Activated naive CD8-positive, alpha-beta T cell treated with anti-CD3 and anti-CD28 coated beads, Interleukin-2, amount 50 U/mL, for 16 hours (primary cell): ENCODE measurements around the gene TRNP1.
"Not testable (repeated sequence)": the region's sequence is repeated elsewhere in the genome, so short reads cannot be mapped to it uniquely, and the experiment has no call there.

ENCODE experiments used
- DNase-seq: peaks from one replicate; pipeline ENCODE4 v3.0.0-alpha.2; 2020; ENCODE audit warnings: low read depth, low spot score

Gene TRNP1

GRCh38 chr1:26972821-26973220 lies 20.7 kb upstream of the TRNP1 start:
- DNase-seq, result no peak

- no peak for DNase-seq
Measured at GRCh38 chr1:26976621-26977510, 16.6 kb upstream of the TRNP1 start.

DNA sequence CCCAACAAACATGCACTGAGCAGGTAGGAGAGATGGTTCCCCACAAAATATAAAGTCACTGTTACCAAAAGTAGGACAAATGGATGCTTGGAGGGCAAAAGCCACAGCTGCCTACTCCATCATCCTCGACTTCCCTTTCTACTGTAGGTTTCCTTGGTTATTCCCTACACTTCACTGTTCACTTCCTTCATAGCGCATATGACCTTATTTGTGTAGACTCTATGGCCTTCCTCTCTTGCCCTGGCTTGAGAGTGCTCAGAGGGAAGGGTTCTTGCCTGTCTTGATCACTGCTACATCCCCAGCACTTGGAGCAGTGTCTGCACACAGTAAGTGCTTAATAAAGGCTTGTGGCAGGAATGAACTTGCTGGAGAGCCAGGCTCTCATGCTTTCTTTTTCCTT lies 14.6 kb upstream of the TRNP1 start:
- DNase-seq, result no peak

DNA sequence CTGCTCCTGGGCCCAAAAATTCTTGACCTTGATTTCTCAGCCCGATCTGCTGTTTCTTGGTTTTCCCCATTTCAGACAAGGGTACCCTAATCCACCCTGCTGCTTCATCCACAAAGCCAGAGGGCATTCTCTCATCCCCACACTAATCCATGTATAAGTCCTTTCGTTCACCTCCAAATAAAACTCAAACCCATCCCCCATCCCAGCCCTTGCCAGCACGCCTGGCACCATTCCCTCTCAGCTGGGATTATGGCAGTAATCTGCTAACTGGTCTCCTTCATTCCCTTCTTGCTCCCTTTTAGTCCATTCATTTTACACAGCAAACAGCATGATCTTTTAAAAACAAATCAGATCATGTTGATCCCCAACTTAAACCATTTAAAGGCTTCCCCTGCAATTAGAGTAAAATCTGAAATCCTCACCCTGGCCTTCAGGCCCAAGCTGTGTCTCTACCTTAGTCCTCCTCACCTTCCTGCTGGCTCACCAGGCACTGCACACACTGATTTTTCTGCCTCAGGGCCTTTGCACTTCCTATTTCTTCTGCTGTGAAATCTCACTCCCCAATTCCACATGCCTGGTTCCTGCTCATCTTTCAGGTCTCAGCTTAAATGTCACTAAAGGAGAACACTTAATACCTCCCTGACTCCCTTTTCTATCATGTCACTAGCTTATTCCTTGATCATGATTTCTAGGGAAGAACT lies 12.2 kb upstream of the TRNP1 start:
- no peak for DNase-seq

DNA sequence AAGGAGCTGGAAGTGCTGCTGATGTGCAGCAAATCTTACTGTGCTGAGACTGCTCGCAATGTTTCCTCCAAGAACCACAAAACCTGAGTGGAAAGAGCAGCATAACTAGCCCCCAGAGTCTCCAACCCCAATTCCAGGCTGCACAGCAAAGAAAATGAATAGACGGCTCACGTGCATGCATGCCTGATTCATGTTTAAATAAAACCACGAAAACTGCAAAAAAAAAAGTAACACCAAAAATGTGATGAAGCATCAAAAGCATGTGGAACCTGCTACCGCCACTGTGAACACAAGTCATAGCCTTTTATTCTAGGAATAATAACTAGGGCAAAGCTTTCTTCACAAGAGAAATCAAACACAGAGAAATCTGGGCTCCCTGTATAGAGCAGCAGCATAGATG lies 9.6 kb upstream of the TRNP1 start:
- no peak for DNase-seq

DNA sequence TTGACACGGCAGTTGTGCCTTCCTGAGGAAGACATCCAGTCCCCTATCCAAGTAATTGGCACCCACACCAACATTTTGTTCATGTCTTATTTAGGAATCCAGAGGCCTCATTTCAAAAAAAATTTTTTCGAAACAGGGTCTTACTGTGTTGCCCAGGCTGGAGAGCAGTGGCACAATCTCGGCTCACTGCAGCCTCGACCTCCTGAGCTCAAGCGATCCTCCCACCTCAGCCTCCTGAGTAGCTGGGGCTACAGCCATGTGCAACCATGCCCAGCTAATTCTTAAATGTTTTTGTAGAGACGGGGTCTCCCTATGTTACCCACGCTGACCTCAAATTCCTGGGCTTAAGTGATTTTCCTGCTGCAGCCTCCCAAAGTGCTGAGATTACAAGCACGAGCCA lies 9.2 kb upstream of the TRNP1 start:
- no peak for DNase-seq

GRCh38 chr1:26986658-26987057 lies 6.8 kb upstream of the TRNP1 start:
- no peak for DNase-seq

GRCh38 chr1:26989403-26990109 lies 3.9 kb upstream of the TRNP1 start:
- not testable (repeated sequence) for DNase-seq

- DNase-seq, result no peak
Measured at GRCh38 chr1:26991310-26992116, 2.0 kb upstream of the TRNP1 start.

DNA sequence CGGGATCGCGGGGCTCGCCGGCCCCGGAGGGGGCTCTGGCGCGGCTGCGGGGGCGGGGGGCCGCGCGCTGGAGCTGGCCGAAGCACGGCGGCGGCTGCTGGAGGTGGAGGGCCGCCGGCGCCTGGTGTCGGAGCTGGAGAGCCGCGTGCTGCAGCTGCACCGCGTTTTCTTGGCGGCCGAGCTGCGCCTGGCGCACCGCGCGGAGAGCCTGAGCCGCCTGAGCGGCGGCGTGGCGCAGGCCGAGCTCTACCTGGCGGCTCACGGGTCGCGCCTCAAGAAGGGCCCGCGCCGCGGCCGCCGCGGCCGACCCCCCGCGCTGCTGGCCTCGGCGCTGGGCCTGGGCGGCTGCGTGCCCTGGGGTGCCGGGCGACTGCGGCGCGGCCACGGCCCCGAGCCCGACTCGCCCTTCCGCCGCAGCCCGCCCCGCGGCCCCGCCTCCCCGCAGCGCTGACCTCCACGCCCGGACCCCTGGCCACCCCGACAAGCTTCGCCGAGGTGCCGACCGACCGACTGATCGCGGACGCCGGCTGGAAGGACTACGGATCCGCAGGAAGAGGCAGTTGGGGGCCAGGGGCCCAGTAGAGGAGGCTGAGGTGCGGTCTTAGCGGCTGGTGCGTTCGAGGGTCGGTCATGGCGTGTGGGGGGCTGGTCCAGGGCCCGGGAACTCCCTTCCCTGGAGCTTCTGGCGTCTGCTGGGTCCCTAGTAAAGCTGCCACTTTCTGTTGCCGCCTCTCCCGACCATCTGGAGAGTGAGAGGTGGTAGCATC lies 711 bp downstream of the TRNP1 start:
- no peak for DNase-seq

- no peak for DNase-seq
Measured at GRCh38 chr1:26994787-26995517, 1.5 kb downstream of the TRNP1 start.

GRCh38 chr1:26996024-26996423 lies 2.5 kb downstream of the TRNP1 start:
- DNase-seq, result no peak

DNA sequence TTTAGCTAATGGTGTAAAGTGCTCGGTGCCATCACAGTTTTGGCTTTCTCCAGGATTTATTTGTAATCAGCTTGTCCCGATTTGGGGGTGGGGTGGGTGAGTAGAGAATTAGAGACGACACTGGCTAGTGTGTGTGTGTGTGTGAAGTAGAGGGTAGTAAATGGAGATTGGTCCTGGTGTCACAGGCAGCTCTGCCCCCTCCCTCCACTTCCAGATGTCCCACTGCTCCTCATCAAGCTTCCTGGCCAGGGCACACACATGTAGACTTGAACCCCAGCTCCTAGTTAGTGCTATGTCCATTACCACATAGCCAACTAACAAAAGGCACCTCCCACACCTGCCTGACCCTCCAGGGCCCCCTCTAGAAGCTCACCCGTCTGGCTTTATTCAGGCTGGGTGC lies 3.2 kb downstream of the TRNP1 start:
- DNase-seq, result no peak

DNA sequence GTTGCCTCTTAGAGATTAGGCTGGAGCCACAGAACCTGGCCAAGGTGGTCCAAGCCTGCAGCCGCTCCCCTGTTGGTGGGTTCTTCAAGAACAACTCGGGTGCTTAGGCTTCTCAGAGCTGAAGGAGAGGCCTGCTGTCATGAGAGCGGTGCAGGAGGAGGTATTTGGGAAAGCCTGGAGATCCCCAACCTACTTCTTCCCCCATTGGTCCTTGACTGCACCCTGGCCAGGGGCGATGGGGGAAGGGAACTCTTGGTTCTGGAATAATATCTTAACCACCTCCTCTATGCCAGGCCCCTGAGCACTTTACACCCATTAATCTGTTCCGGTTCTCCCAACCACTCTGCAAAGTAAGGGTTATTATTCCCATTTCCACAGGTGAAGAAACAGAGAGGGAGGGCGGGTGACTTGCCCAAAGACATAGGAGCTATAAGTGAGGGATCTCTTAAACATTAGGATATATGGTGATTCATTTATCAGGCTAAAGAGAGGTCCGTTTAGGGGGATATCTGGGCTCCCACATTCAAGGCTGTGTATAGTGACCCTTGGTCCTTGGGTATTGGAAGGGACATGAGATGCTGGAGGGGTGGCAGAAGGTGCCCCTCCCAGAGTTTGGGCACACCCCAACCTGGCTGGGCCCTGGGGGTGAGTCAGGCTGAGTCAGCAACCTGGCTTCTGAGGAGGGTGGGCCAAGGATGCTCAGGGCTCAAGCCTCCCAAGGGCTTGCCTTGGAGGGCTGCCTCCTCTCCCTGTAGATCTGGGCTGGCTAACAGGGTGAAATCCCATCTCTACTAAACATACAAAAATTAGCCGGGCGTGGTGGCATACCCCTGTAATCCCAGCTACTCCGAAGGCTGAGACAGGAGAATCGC lies 5.2 kb downstream of the TRNP1 start:
- DNase-seq, result no peak

DNA sequence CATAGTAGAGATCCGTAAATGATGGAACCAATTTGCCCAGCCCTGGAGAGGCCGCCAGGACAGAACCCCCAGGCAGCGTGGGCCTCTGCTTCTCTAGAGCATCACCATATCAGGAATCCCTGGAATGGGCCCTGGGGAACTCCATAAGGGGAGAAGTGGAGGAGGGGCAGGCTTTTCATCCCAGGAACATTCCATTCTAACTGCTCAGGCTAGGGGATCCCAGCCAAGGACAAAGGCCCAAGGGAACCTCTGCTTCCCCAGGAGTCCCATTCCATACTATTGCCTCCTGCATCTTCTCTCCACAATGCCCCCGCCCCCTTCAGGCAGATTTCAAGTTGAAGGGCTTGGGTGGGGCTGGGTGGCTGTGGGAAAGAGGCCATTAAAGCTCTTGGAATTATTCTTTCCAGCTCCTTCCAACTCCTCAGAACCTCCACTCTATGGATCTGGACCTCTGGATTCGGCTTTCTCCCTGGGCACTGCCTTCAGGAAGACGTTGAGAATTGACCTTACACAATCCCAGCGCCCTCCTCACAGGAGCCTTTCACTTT lies 6.0 kb downstream of the TRNP1 start:
- DNase-seq, result no peak

DNA sequence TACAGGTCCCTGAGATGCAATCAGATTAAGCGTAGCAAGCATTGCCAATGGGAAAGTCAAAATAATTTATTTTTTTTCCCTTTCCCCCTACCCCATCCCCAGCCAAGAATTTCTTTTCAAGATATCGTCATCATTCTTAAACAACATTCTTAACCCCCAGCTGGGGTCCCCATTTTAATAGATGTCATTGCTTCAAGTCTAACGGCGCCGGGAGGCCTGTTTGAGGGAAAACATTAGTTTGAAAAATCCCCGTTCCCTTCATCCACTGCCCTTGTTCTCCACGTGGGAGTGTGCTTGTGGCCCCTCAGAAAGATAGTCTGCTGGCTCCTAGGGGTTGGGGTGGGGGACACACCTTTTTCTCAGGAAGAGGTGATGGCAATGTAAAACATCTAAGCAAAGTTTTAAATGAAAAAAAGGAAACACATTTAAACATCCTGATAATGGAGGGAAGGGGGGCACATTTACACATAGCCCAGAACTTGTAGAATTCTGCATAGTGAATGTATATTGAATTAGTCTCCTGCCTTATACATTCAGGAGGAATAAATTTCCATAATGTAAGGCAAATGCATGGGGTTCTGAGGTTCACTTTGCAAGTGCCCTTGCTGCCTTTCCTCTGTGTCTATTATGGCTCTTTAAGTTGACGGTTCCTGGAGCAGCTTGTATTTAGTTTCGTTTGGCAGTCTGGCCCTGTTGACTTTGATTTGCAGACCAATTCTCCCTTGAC lies 6.8 kb downstream of the TRNP1 start:
- no peak for DNase-seq

DNA sequence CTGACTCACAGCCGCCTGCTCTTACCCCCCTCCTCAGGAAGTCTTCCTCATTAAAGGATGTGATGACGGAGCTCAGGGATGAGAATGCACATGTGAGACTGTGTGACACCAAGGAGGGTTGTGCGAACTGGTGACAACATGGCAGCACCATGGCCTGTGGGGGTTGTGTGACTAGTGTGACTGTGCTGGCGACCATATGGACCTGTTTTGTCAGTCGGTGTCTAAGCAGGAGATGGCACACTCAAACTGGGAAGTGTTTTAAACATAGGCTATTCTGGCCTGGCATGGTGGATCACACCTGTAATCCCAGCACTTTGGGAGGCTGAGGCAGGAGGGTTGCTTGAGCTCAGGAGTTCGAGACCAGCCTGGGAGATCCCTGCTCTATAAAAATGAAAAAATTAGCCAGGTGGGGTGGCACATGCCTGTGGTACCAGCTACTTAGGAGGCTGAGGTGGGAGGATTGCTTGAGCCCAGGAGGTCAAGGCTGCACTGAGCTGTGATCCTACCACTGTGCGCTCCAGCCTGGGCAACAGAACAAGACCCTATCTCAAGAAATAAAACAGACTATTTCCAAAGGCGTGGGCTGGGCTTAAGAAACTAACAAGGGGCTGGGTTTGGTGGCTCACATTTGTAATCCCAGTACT lies 7.4 kb downstream of the TRNP1 start:
- no peak for DNase-seq
